IMR-90 (cell line): Measurements from ENCODE around the gene TRPM4. TPM values are rescaled to one million over a fixed set of nuclear protein-coding genes. Genes with fewer than 3 reads are reported as not detected.

ENCODE experiments used
- polyA plus RNA-seq, 3 experiments: library from polyadenylated mRNA; depleted of rRNA; stranded (reverse); fragments of >200 nt; gene quantifications; 2 replicates each; pipeline ENCODE4 v1.2.3, GENCODE V29; 2012; ENCODE audit warnings: low replicate concordance in 1 of 3
- total RNA-seq: library from RNA; depleted of rRNA; stranded (reverse); fragments of >200 nt; gene quantifications from 2 replicates; pipeline ENCODE4 v1.2.3, GENCODE V29; 2012; rRNA removed

Gene TRPM4
- total and polyA plus RNA-seq, 2 of the 4 experiments (the other 2 are of a cell fraction) = 2.2 to 19.7 TPM

Other genes with a start within 250 kb of the TRPM4 start
- gene DHDH, start 224.1 kb upstream of the TRPM4 start, total RNA-seq = 0.28 and 0.36 TPM in 2 replicates
- 0.33 and 0.53 TPM in 2 replicates for gene DHDH, start 224.1 kb upstream of the TRPM4 start, polyA plus RNA-seq (2012; rRNA removed)
- gene BAX, start 202.9 kb upstream of the TRPM4 start, total RNA-seq = 23.3 and 26.1 TPM in 2 replicates
- gene BAX, start 202.9 kb upstream of the TRPM4 start, polyA plus RNA-seq (2012; rRNA removed) = 169 and 181 TPM in 2 replicates
- gene FTL, start 192.5 kb upstream of the TRPM4 start, total RNA-seq = 913 and 1,057 TPM in 2 replicates
- gene FTL, start 192.5 kb upstream of the TRPM4 start, polyA plus RNA-seq (2012; rRNA removed) = 2,766 and 2,944 TPM in 2 replicates
- gene GYS1, start 164.5 kb upstream of the TRPM4 start, total RNA-seq = 36.1 and 38.7 TPM in 2 replicates
- gene GYS1, start 164.5 kb upstream of the TRPM4 start, polyA plus RNA-seq (2012; rRNA removed) = 72.2 and 74.8 TPM in 2 replicates
- gene RUVBL2, start 163.9 kb upstream of the TRPM4 start, total RNA-seq = 354 and 391 TPM in 2 replicates
- gene RUVBL2, start 163.9 kb upstream of the TRPM4 start, polyA plus RNA-seq (2012; rRNA removed) = 196 and 225 TPM in 2 replicates
- not detected in 2 replicates for gene LHB, start 140.7 kb upstream of the TRPM4 start, total RNA-seq
- gene LHB, start 140.7 kb upstream of the TRPM4 start, polyA plus RNA-seq (2012; rRNA removed) = not detected in 2 replicates
- gene CGB3, start 133.5 kb upstream of the TRPM4 start, total RNA-seq = not detected in 2 replicates
- not detected in 2 replicates for gene CGB3, start 133.5 kb upstream of the TRPM4 start, polyA plus RNA-seq (2012; rRNA removed)
- gene CGB2, start 125.9 kb upstream of the TRPM4 start, total RNA-seq = not detected in 2 replicates
- not detected in 2 replicates for gene CGB2, start 125.9 kb upstream of the TRPM4 start, polyA plus RNA-seq (2012; rRNA removed)
- gene CGB1, start 120.9 kb upstream of the TRPM4 start, total RNA-seq = not detected in 2 replicates
- not detected in 2 replicates for gene CGB1, start 120.9 kb upstream of the TRPM4 start, polyA plus RNA-seq (2012; rRNA removed)
- not detected in 2 replicates for gene CGB5, start 113.9 kb upstream of the TRPM4 start, total RNA-seq
- gene CGB5, start 113.9 kb upstream of the TRPM4 start, polyA plus RNA-seq (2012; rRNA removed) = not detected in 2 replicates
- gene CGB8, start 108.7 kb upstream of the TRPM4 start, total RNA-seq = not detected in 2 replicates
- 0.47 and 0.48 TPM in 2 replicates for gene CGB8, start 108.7 kb upstream of the TRPM4 start, polyA plus RNA-seq (2012; rRNA removed)
- not detected in 2 replicates for gene CGB7, start 100.0 kb upstream of the TRPM4 start, total RNA-seq
- gene CGB7, start 100.0 kb upstream of the TRPM4 start, polyA plus RNA-seq (2012; rRNA removed) = 1.7 and 1.9 TPM in 2 replicates
- 0.18 TPM in 1 of 2 replicates, not detected in the other for gene NTF4, start 93.0 kb upstream of the TRPM4 start, total RNA-seq
- 0.09 and 0.11 TPM in 2 replicates for gene NTF4, start 93.0 kb upstream of the TRPM4 start, polyA plus RNA-seq (2012; rRNA removed)
- gene KCNA7, start 85.1 kb upstream of the TRPM4 start, total RNA-seq = not detected in 2 replicates
- 0.02 TPM in 1 of 2 replicates, not detected in the other for gene KCNA7, start 85.1 kb upstream of the TRPM4 start, polyA plus RNA-seq (2012; rRNA removed)
- 72.8 and 81.4 TPM in 2 replicates for gene SNRNP70, start 72.3 kb upstream of the TRPM4 start, total RNA-seq
- gene SNRNP70, start 72.3 kb upstream of the TRPM4 start, polyA plus RNA-seq (2012; rRNA removed) = 200 and 344 TPM in 2 replicates
- 2.8 and 3.8 TPM in 2 replicates for gene LIN7B, start 43.4 kb upstream of the TRPM4 start, total RNA-seq
- gene LIN7B, start 43.4 kb upstream of the TRPM4 start, polyA plus RNA-seq (2012; rRNA removed) = 8.0 and 9.9 TPM in 2 replicates
- gene C19orf73, start 38.6 kb upstream of the TRPM4 start, total RNA-seq = 0.28 TPM in 1 of 2 replicates, not detected in the other
- 1.2 and 2.0 TPM in 2 replicates for gene C19orf73, start 38.6 kb upstream of the TRPM4 start, polyA plus RNA-seq (2012; rRNA removed)
- 0.83 and 0.90 TPM in 2 replicates for gene PPFIA3, start 38.2 kb upstream of the TRPM4 start, total RNA-seq
- 1.9 and 2.4 TPM in 2 replicates for gene PPFIA3, start 38.2 kb upstream of the TRPM4 start, polyA plus RNA-seq (2012; rRNA removed)
- not detected in 2 replicates for gene HRC, start 2.4 kb upstream of the TRPM4 start, total RNA-seq
- 0.03 TPM in 1 of 2 replicates, not detected in the other for gene HRC, start 2.4 kb upstream of the TRPM4 start, polyA plus RNA-seq (2012; rRNA removed)
- gene SLC6A16, start 167.4 kb downstream of the TRPM4 start, total RNA-seq = under 0.01 and 0.18 TPM in 2 replicates
- gene SLC6A16, start 167.4 kb downstream of the TRPM4 start, polyA plus RNA-seq (2012; rRNA removed) = 0.76 and 0.89 TPM in 2 replicates
- gene CD37, start 177.6 kb downstream of the TRPM4 start, total RNA-seq = not detected in 2 replicates
- not detected in 2 replicates for gene CD37, start 177.6 kb downstream of the TRPM4 start, polyA plus RNA-seq (2012; rRNA removed)
- gene TEAD2, start 204.6 kb downstream of the TRPM4 start, total RNA-seq = 30.8 and 31.7 TPM in 2 replicates
- 33.6 and 37.6 TPM in 2 replicates for gene TEAD2, start 204.6 kb downstream of the TRPM4 start, polyA plus RNA-seq (2012; rRNA removed)
- not detected in 2 replicates for gene DKKL1, start 206.1 kb downstream of the TRPM4 start, total RNA-seq
- gene DKKL1, start 206.1 kb downstream of the TRPM4 start, polyA plus RNA-seq (2012; rRNA removed) = 0.67 TPM in 2 replicates
- gene KASH5, start 230.5 kb downstream of the TRPM4 start, total RNA-seq = not detected in 2 replicates
- gene KASH5, start 230.5 kb downstream of the TRPM4 start, polyA plus RNA-seq (2012; rRNA removed) = not detected in 2 replicates